HG03432 (cell line): ENCODE measurements around the gene PIBF1.
"Not testable (repeated sequence)": the region's sequence is repeated elsewhere in the genome, so short reads cannot be mapped to it uniquely, and the experiment has no call there.

Experiments used
- ATAC-seq: cut with Tn5 transposase; IDR thresholded peaks from one replicate; pipeline ENCODE4 v1.9.1; 2021; ENCODE audit warnings: mild to moderate bottlenecking, moderate library complexity; ENCODE audit not compliant: unreplicated experiment

Gene PIBF1

GRCh38 chr13:72781451-72782439, at the start of gene PIBF1, which contains the start of gene DIS3:
TSS of gene PIBF1 (plus strand) at chr13:72782133. CDS start at chr13:72783470, 1,337 bp downstream.
TSS of gene DIS3 (minus strand) at chr13:72781900. CDS start at chr13:72781832, 68 bp downstream.
- ATAC-seq = peak; percentile 97

- ATAC-seq = no peak
These were observed 44.9 kb upstream of the PIBF1 start for GRCh38 chr13:72737033-72737432.

- no peak for ATAC-seq
These were observed 41.9 kb upstream of the PIBF1 start for GRCh38 chr13:72740015-72740414.

- no peak for ATAC-seq
These were observed 36.7 kb upstream of the PIBF1 start for GRCh38 chr13:72745260-72745659.

GRCh38 chr13:72751220-72751619, 30.7 kb upstream of the PIBF1 start:
- no peak for ATAC-seq

GRCh38 chr13:72754111-72754510, 27.8 kb upstream of the PIBF1 start:
- ATAC-seq = no peak

- ATAC-seq = no peak
These were observed 24.0 kb upstream of the PIBF1 start for GRCh38 chr13:72757792-72758535.

- ATAC-seq = no peak
These were observed 21.7 kb upstream of the PIBF1 start for GRCh38 chr13:72760189-72760588.

GRCh38 chr13:72763411-72763810, 18.5 kb upstream of the PIBF1 start:
- ATAC-seq = no peak

- ATAC-seq = no peak
These were observed 7.9 kb upstream of the PIBF1 start for GRCh38 chr13:72774019-72774418.

- no peak for ATAC-seq
These were observed 784 bp downstream of the PIBF1 start for GRCh38 chr13:72782717-72783116.

- not testable (repeated sequence) for ATAC-seq
These were observed 2.7 kb downstream of the PIBF1 start for GRCh38 chr13:72784679-72785078.

- no peak for ATAC-seq
These were observed 6.9 kb downstream of the PIBF1 start for GRCh38 chr13:72788831-72789230.

- no peak for ATAC-seq
These were observed 10.7 kb downstream of the PIBF1 start for GRCh38 chr13:72792640-72793039.

GRCh38 chr13:72798817-72799216, 16.9 kb downstream of the PIBF1 start:
- no peak for ATAC-seq

GRCh38 chr13:72804301-72804700, 22.4 kb downstream of the PIBF1 start:
- no peak for ATAC-seq

- ATAC-seq = no peak
These were observed 23.9 kb downstream of the PIBF1 start for GRCh38 chr13:72805676-72806346.

GRCh38 chr13:72806514-72806913, 24.6 kb downstream of the PIBF1 start:
- ATAC-seq = not testable (repeated sequence)

- no peak for ATAC-seq
These were observed 27.1 kb downstream of the PIBF1 start for GRCh38 chr13:72808917-72809500.

GRCh38 chr13:72820156-72820897, 38.4 kb downstream of the PIBF1 start:
- ATAC-seq = no peak
